CD1c-positive myeloid dendritic cell (primary cell): ENCODE measurements around the gene CCT8L2.
"Not testable (repeated sequence)": the region's sequence is repeated elsewhere in the genome, so short reads cannot be mapped to it uniquely, and the experiment has no call there.

Experiments used
- DNase-seq: peaks from one replicate; pipeline ENCODE4 v3.0.0-alpha.2; 2016; ENCODE audit errors: extremely low spot score

CCT8L2 gene

GRCh38 chr22:16558376-16558945 is 34.1 kb downstream of the CCT8L2 start:
- DNase-seq: not testable (repeated sequence)

GRCh38 chr22:16557511-16557910 is 35.1 kb downstream of the CCT8L2 start:
- DNase-seq: not testable (repeated sequence)

DNA sequence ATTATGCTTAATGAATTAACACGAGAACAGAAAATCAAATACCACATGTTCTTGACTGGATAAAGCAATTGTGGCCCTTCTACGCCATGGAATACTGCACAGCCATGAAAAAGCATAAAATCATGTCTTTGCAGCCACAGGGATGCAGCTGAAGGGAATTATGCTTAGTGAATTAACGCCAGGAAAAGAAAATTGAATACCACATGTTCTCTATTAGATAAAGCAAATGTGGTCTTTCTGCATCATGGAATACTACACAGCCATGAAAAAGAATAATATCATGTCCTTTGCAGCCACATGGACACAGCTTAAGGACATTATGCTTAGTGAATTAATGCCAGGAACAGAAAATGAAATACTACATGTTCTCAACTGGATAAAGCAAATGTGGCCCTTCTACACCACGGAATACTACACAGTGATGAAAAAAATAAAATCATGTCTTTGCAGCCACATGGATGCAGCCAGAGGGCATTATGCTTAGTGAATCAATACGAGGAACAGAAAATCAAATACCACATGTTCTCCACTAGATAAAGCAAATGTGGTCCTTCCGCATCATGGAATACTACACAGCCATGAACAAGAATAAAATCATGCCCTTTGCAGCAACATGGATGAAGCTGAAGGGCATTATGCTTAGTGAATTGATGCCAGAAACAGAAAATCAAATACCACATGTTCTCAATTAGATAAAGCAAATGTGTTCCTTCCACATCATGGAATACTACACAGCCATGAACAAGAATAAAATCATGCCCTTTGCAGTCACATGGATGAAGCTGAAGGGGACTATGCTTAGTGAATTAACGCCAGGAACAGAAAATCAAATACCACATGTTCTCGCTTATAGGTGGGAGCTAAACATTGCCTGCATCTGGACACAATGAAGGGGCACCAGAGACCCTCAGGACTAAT is 37.3 kb downstream of the CCT8L2 start:
- not testable (repeated sequence) for DNase-seq

- DNase-seq: not testable (repeated sequence)
These were observed 49.3 kb downstream of the CCT8L2 start for GRCh38 chr22:16543310-16543709.
